Pancreas (tissue), 10 donors: ENCODE results near the gene CAND2. TPM values are rescaled to one million over a fixed set of nuclear protein-coding genes. Genes with fewer than 3 reads are reported as not detected.
A peak's percentile ranks its signal among the peaks of the same experiment; 100 is the strongest.

Source experiments
- ATAC-seq, 4 donors: fragments of 200-7000 bp; cut with Tn5 transposase; one replicate each; pipeline versions ENCODE4 v1.8.0 to v1.9.1; 2020; ENCODE audit warnings: mild to moderate bottlenecking in 4 of 4, moderate library complexity in 4 of 4
- DNase-seq, 6 donors: peaks; one replicate each; pipeline ENCODE4 v3.0.0-alpha.2; 2020
- FAIRE-seq: peaks from 2 replicates; lab custom pipeline; 2012; peaks lifted over from hg19 to GRCh38; lab: Jason Lieb, UNC
- H3K27ac ChIP-seq, 4 donors: fragments of 200-600 bp; sonication (generic); 1 replicate in 3 of 4; 2 replicates in 1 of 4; pipeline versions ENCODE4 v1.5.0 to v1.8.0; 2020
- H3K27me3 ChIP-seq, 4 donors: fragments of 200-600 bp; one replicate each; pipeline ENCODE4 v1.8.0; 2021
- H3K36me3 ChIP-seq, 3 donors: fragments of 200-600 bp; sonication (generic) in 1 of 3; one replicate each; pipeline versions ENCODE4 v1.5.0 to v1.8.0; 2020 to 2021
- H3K4me1 ChIP-seq, 3 donors: fragments of 200-600 bp; one replicate each; pipeline ENCODE4 v1.8.0; 2021
- H3K4me3 ChIP-seq, 4 donors: fragments of 200-600 bp; sonication (generic) in 2 of 4; one replicate each; pipeline versions ENCODE4 v1.5.0 to v1.8.0; 2020 to 2021
- H3K9me3 ChIP-seq, 4 donors: fragments of 200-600 bp; one replicate each; pipeline ENCODE4 v1.8.0; 2021
- WGBS, 2 donors: extraction: QIAGEN DNeasy Blood & Tissue Kit; methylation state at CpG; one replicate each; pipeline ENCODE4 v1.1.7; 2013; 5-methylcytosine and 5-hydroxymethylcytosine counted together
- intact Hi-C, 3 donors: fragments of 100-400 bp; cut with DNase I; formaldehyde crosslinking; loops; one replicate each; pipeline versions ENCODE4 v1.11.1 to v1.14.2; 2022
- polyA plus RNA-seq, 2 donors: library from polyadenylated mRNA; stranded (reverse); fragments of 200-250 nt; gene quantifications; one replicate each; pipeline ENCODE4 v1.2.3, GENCODE V29; 2013
- total RNA-seq, 6 donors: library from RNA; stranded (reverse); fragmentation: NEBNext Ultra II Directional in 4 of 6; extraction: Animal tissue kit (Norgen Biotek cat#: 25700) in 4 of 6; gene quantifications; one replicate each; pipeline versions ENCODE4 v1.2.1 to v1.2.4, GENCODE V29; 2021 to 2023
- TF ChIP-seq, protein P1 (sequence below), 4 donors: fragments of 200-600 bp; sonication (generic) in 3 of 4; IDR thresholded peaks; one replicate each; pipeline versions ENCODE4 v1.5.0 to v1.8.0; 2021; ENCODE audit warnings: antibody characterized with exemption in 4 of 4
- donor health status: healthy with polysubstance abuse.
- donor health status: DM: no; HTN: no; CAD: no; lungs with moderate emphysema.
- donor health status: DM: no; HTN: no; CAD: no.
- donor health status: control.
- donor health status: control.
- donor health status: Bipolar disorder and iron deficiency.
- donor health status: DM: yes; HTN: yes; CAD: no.
- donor health status: DM: no; HTN: no; CAD: no.
- donor health status: DM: no; HTN: no; CAD: no.
- donor health status: DM: yes; HTN: yes; CAD: no.

The CAND2 gene
- total and polyA plus RNA-seq, 8 donors, result 1.6 to 6.2 (median 3.3) TPM

DNA sequence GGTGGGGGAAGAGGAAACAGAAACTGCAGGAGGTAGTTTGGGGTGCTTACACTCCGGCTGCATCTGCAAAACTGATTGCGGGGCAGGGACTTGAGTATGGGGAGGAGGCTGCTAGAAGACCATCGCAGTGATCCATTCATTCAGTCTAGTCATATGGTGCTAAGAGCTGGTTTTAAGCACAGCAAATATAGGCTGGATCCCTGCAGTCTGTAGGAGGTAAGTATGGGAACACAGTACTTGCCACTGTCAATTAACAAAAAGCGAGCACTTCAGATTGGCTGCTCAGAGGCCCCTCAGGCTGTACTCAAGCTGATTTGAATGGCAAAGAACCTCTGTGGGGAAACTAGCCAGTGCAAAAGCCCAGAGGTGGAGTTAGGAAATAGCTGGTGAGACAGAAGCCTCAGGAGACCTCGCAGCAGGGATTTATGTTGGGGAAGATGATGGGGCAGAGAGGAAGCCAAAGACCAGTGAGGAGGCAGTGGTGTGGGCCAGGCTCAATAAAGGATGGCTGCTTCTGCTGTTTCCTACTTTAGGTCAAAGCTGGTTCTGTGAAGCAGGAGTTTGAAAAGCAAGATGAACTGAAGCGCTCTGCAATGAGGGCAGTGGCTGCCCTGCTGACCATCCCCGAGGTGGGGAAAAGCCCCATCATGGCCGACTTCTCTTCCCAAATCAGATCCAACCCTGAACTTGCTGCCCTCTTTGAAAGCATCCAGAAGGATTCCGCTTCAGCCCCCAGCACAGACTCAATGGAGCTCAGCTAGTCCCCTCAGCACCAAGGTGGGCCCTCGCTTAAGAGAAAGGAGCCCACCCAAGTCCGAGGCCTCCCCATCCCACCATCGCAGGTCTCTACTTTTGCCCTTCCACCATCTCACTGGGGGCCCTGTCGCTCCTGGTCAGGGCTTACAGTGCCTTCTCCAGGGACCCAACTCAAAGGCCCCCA is 37.0 kb downstream of the CAND2 start:
- no peak overlapping the region for H3K4me3 ChIP-seq
- H3K27me3 ChIP-seq, result no peaks in the 10 kb centered on the region
- no peak for DNase-seq
- peaks cover 15 to 61% (median 53%) of the 10 kb centered on the region in 3 donors for H3K36me3 ChIP-seq
- no peak for FAIRE-seq
- intact Hi-C loops, result no loop called here
- WGBS, 2 donors, result 85 to 91% methylated on average over 13 of the region's 13 CpGs
- no peak for ATAC-seq
- H3K4me1 ChIP-seq, result peaks cover 4 to 10% (median 7%) of the 10 kb centered on the region in 3 donors
- H3K9me3 ChIP-seq, result no peaks in the 10 kb centered on the region
- H3K27ac ChIP-seq, result no peak overlapping the region
- TF ChIP-seq, protein P1, sequence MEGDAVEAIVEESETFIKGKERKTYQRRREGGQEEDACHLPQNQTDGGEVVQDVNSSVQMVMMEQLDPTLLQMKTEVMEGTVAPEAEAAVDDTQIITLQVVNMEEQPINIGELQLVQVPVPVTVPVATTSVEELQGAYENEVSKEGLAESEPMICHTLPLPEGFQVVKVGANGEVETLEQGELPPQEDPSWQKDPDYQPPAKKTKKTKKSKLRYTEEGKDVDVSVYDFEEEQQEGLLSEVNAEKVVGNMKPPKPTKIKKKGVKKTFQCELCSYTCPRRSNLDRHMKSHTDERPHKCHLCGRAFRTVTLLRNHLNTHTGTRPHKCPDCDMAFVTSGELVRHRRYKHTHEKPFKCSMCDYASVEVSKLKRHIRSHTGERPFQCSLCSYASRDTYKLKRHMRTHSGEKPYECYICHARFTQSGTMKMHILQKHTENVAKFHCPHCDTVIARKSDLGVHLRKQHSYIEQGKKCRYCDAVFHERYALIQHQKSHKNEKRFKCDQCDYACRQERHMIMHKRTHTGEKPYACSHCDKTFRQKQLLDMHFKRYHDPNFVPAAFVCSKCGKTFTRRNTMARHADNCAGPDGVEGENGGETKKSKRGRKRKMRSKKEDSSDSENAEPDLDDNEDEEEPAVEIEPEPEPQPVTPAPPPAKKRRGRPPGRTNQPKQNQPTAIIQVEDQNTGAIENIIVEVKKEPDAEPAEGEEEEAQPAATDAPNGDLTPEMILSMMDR (IDR thresholded peaks at IDR 0.05), result no peak

DNA sequence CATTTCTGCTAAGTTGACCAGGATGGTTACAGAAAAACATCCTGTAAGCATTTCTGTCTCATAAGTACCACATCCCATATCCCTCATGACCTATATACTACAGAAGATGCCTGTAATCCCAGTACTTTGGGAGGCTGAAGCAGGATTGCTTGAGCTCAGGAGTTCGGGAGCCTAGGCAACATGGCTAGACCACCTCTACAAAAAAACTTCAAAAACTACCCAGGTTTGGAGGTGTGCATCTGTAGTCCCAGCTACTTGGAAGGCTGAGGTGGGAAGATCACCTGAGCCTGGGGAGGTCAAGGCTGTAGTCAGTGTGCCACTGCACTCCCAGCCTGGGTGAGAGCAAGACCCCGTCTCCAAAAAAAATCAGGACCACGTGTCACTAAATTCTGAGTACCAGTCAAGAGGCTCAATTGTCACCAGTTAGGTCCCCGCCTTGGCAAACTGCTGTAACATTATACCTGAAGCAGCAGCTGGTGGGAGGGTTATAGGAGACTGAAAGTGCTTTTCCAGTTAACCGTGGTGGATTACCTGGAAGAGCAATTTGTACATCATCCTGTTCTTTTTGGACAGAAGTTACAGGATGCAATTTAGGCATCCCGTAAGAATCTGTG is 38.7 kb downstream of the CAND2 start:
- WGBS, 2 donors, result 88 to 90% methylated on average over 6 of the region's 6 CpGs
- intact Hi-C loops, result no loop called here
- Histone ChIP-seq H3K9me3 (no peaks in the 10 kb centered on the region), H3K27ac (no peak overlapping the region), H3K27me3 (no peaks in the 10 kb centered on the region), H3K4me3 (no peak overlapping the region), H3K4me1 (peaks cover 7 to 17% (median 15%) of the 10 kb centered on the region in 3 donors), H3K36me3 (peaks cover 15 to 68% (median 61%) of the 10 kb centered on the region in 3 donors)
- FAIRE-seq (no peak), DNase-seq (no peak), ATAC-seq (no peak)
- TF ChIP-seq, protein P1 (IDR thresholded peaks at IDR 0.05), result no peak

DNA sequence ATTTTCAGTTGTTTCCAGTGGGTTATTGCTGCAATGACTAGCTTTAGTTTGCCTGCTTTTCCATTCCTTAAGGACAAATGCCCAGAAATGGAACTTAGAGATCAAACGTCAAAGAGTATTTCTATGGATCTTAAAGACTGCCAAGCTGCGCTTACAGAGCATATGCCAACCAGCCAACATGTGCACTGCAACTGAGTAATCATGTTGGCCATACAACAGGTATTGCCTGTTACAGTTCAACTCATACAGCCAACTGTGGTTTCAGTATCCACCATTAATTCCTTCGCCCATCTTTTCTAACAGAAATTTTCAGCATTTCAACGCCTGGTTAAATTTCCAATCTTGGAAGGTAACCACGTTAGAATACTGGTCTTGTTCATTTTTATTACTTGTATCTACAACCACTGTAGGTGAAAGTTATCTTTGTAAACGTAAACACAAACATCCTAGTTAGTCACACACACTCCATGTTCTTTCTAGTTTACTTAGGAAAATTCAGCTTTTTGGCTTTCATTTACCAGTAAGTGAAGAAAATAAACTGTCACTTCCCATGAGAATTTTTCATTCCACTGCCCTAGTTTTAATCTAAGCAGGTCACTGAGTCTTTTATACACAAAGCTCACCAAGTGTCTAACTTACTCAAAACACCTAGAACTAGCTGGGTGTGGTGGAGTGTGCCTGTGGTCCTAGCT is 41.0 kb downstream of the CAND2 start:
- 60 to 63% methylated on average over 6 of the region's 6 CpGs for WGBS, 2 donors
- H3K27me3 ChIP-seq, result no peaks in the 10 kb centered on the region
- no peak for FAIRE-seq
- H3K4me1 ChIP-seq, result peaks cover 7 to 17% (median 15%) of the 10 kb centered on the region in 3 donors
- H3K4me3 ChIP-seq, result peak overlapping the region in 1 of 4 donors; percentile 10
- no peaks in the 10 kb centered on the region for H3K9me3 ChIP-seq
- no peak overlapping the region for H3K27ac ChIP-seq
- DNase-seq, result no peak
- intact Hi-C loops, result no loop called here
- ATAC-seq, result no peak
- H3K36me3 ChIP-seq, result peaks cover 15 to 68% (median 58%) of the 10 kb centered on the region in 3 donors
- TF ChIP-seq, protein P1 (IDR thresholded peaks at IDR 0.05), result no peak

DNA sequence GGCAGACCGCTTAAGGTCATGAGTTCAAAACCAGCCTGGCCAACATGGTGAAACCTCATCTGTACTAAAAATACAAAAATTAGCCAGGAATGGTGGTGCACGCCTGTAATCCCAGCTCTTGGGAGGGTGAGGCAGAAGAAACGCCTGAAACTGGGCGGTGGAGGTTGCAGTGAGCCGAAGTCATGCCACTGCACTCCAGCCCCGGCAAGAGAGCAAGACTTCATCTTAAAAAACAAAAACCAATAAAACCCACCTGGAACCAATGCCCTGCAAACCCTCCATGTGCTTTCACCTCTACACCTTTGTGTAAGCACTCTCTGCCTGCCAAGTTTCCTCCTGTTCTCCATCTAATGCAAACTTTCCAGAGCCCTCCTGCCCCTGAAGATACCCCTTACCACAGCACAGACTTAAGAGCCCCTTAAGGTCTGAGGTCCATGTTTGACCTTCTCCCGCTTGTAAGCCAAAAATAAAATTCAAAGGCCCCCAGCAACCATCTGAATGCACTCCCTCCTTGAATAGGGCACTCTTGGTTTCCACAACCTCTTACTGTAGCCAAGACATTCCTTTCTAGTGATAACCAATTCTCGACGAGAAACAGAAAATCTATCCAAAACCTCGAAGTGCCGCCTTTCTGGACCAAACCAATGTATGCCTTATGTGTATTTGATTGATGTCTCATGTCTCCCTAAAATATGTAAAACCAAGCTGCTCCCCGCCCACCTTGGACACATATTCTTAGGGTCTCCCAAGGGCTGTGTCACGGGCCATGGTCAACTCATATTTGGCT is 41.9 kb downstream of the CAND2 start:
- no peak overlapping the region for H3K27ac ChIP-seq
- TF ChIP-seq, protein P1 (IDR thresholded peaks at IDR 0.05), result no peak
- intact Hi-C loops, result no loop called here
- H3K9me3 ChIP-seq, result no peaks in the 10 kb centered on the region
- H3K36me3 ChIP-seq, result peaks cover 14 to 59% (median 50%) of the 10 kb centered on the region in 3 donors
- WGBS, 2 donors, result 59 to 62% methylated on average over 13 of the region's 13 CpGs
- ATAC-seq (no peak), DNase-seq (no peak), FAIRE-seq (no peak)
- H3K4me3 ChIP-seq, result peak overlapping the region in 1 of 4 donors; percentile 10
- no peaks in the 10 kb centered on the region for H3K27me3 ChIP-seq
- H3K4me1 ChIP-seq, result peaks cover 7 to 17% (median 15%) of the 10 kb centered on the region in 3 donors
